NB4 (cell line): ENCODE measurements around the gene TNS2.

Source experiments
- DNase-seq: peaks from one replicate; pipeline ENCODE4 v3.0.0; 2010; ENCODE audit warnings: low read depth
- H3K4me3 ChIP-seq: one replicate; pipeline ENCODE4 v1.5.1; 2011; ENCODE audit warnings: mild to moderate bottlenecking, low read depth, low read length, moderate library complexity
- CTCF ChIP-seq: IDR thresholded peaks from one replicate; pipeline ENCODE4 v1.5.1; 2012; ENCODE audit warnings: low read depth, low read length
- MAX ChIP-seq: IDR thresholded peaks from 2 replicates; pipeline ENCODE4 v1.6.1; 2011; ENCODE audit warnings: low read depth, low read length
- MYC ChIP-seq: IDR thresholded peaks from 2 replicates; pipeline ENCODE4 v1.6.1; 2011; ENCODE audit warnings: low read depth, low read length
- POLR2A ChIP-seq: IDR thresholded peaks from 2 replicates; pipeline ENCODE4 v1.6.1; 2011; ENCODE audit warnings: mild to moderate bottlenecking; ENCODE audit not compliant: insufficient read length; ENCODE audit errors: extremely low read depth

TNS2 gene

GRCh38 chr12:53051881-53052412 is 2.1 kb downstream of the TNS2 start:
- no peak for TF ChIP-seq MAX
- no peak for TF ChIP-seq CTCF
- no peak for TF ChIP-seq POLR2A
- TF ChIP-seq MYC, result no peak
- H3K4me3 ChIP-seq, result no peak overlapping the region
- no peak for DNase-seq

- TF ChIP-seq MYC (no peak), POLR2A (no peak), CTCF (no peak), MAX (no peak)
- no peak for DNase-seq
- no peak overlapping the region for H3K4me3 ChIP-seq
Observed at GRCh38 chr12:53052419-53053217, 2.8 kb downstream of the TNS2 start.

- H3K4me3 ChIP-seq, result no peak overlapping the region
- DNase-seq, result peak; percentile 52
Observed at GRCh38 chr12:53053218-53054111, 3.6 kb downstream of the TNS2 start.

GRCh38 chr12:53054112-53054878 is 4.4 kb downstream of the TNS2 start:
- DNase-seq, result peak; percentile 63
- H3K4me3 ChIP-seq, result no peak overlapping the region

More at GRCh38 chr12:53053218-53054111, 3.6 kb downstream of the TNS2 start:
- TF ChIP-seq MAX (no peak), CTCF (peak; percentile 91), MYC (no peak)

More at GRCh38 chr12:53054112-53054878, 4.4 kb downstream of the TNS2 start:
- no peak for TF ChIP-seq MYC
- no peak for TF ChIP-seq CTCF
- no peak for TF ChIP-seq MAX
- no peak for TF ChIP-seq POLR2A
